Measurements from ENCODE around the gene JAZF1.

Gene JAZF1

DNA sequence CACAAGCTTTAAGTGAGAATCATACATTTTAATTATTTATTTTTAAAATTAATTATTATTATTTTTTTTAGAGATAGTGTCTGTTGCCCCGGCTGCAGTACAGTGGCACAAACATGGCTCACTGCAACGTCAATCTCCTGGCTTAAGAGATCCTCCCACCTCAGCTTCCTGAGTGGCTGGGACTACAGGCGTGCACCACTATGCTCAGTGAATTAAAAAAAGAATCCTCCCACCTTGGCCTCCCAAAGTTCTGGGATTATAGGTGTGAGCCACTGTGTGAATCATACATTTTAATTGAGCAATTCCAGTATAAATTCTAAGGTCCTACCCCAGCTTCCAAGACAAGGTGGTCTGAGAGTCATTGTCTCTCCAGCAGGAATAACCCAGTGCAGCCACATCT is 172.4 kb downstream of the JAZF1 start:
- Histone ChIP-seq H3K4me1 (no peaks in the 10 kb centered on the region), H3K36me3 (ENCODE audit: control insufficient read depth, insufficient read depth, low read length) (no peaks in the 10 kb centered on the region), H3K4me3 (ENCODE audit: low read depth, low read length) (no peak overlapping the region), H3K79me2 (no peaks in the 10 kb centered on the region), H3K27me3 (ENCODE audit: control insufficient read depth, insufficient read depth, low read length) (no peaks in the 10 kb centered on the region), H3K4me2 (ENCODE audit: low read length) (no peak overlapping the region), H2AFZ (no peak overlapping the region), H3K9me3 (ENCODE audit: control insufficient read depth, low read length) (no peaks in the 10 kb centered on the region), H3K9ac (no peak overlapping the region), H3K27ac (no peak overlapping the region)
- TF ChIP-seq CTCF (IDR thresholded peaks at IDR 0.05), result no peak

DNA sequence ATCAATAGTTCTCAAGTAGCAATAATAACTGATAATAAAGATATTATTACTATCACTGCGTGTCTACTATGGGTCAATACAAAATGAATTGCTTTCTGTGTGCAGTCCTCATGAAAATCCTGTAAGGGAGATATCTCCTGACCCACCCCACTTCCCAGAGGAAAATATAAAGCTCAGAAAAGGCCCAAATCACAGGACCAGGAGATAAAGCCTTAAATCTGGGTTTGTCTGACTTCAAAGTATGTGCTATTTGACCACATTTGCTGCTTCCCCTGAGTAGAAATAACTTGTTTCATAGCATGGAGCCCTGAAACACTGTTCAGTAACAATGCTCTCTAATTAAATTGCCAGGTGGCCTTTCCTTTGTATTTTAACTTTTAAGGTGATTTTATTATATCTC is 174.1 kb downstream of the JAZF1 start:
- Histone ChIP-seq H3K4me1 (peaks cover 4% of the 10 kb centered on the region), H3K4me3 (ENCODE audit: low read depth, low read length) (no peak overlapping the region), H3K9me3 (ENCODE audit: control insufficient read depth, low read length) (no peaks in the 10 kb centered on the region), H3K4me2 (ENCODE audit: low read length) (no peak overlapping the region), H3K27ac (no peak overlapping the region), H3K36me3 (ENCODE audit: control insufficient read depth, insufficient read depth, low read length) (no peaks in the 10 kb centered on the region), H3K27me3 (ENCODE audit: control insufficient read depth, insufficient read depth, low read length) (no peaks in the 10 kb centered on the region), H2AFZ (no peak overlapping the region), H3K79me2 (peaks cover 2% of the 10 kb centered on the region), H3K9ac (no peak overlapping the region)
- no peak for TF ChIP-seq CTCF (IDR thresholded peaks at IDR 0.05)

- H2AFZ ChIP-seq, result no peak overlapping the region
- no peaks in the 10 kb centered on the region for H3K27me3 ChIP-seq (ENCODE audit: control insufficient read depth, insufficient read depth, low read length)
- H3K79me2 ChIP-seq, result peaks cover 2% of the 10 kb centered on the region
- TF ChIP-seq CTCF (IDR thresholded peaks at IDR 0.05), result no peak
- H3K4me3 ChIP-seq (ENCODE audit: low read depth, low read length), result no peak overlapping the region
- no peaks in the 10 kb centered on the region for H3K36me3 ChIP-seq (ENCODE audit: control insufficient read depth, insufficient read depth, low read length)
- no peaks in the 10 kb centered on the region for H3K9me3 ChIP-seq (ENCODE audit: control insufficient read depth, low read length)
- no peak overlapping the region for H3K4me2 ChIP-seq (ENCODE audit: low read length)
- H3K9ac ChIP-seq, result no peak overlapping the region
- no peak overlapping the region for H3K27ac ChIP-seq
- peaks cover 4% of the 10 kb centered on the region for H3K4me1 ChIP-seq
Observed at GRCh38 chr7:28005847-28006231, 174.8 kb downstream of the JAZF1 start.

DNA sequence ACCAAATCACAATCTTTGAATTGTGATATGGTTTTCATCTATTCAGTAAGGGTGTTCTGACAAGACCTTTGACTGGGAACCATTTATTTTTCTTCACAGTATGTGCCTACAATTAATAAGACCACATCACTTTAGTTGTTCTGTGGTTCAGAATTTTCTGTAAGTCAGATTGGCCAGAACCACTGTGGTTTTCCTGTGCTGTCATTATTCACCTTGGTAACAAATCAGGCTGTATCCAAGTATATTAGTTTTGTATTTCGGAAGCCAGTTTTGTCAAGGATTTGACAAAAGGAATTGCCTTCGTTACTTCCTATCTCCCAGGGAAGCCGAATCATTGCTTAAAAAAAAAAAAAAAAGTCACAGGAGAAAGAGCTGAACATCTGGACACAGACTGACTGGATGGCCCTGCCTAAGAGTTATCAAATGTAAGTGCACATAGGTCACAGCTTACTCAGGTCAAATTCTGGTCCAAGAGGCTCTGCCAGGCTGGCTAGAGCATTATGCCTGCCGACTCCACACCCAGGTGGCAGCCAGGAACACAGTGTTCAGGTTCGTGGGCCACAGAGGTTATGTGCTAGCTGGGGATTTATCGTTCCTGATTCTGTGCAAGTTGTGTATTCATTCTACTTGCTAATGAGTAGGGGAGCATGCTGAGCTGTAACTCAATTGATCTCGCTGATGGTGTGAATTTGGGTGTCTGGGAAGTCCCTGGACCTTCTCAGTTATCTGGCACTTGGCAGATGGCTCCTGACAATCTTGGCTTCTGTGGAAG is 175.3 kb downstream of the JAZF1 start:
- Histone ChIP-seq H3K36me3 (ENCODE audit: control insufficient read depth, insufficient read depth, low read length) (no peaks in the 10 kb centered on the region), H3K79me2 (peaks cover 2% of the 10 kb centered on the region), H3K4me1 (peaks cover 4% of the 10 kb centered on the region), H3K9me3 (ENCODE audit: control insufficient read depth, low read length) (no peaks in the 10 kb centered on the region), H2AFZ (no peak overlapping the region), H3K4me3 (ENCODE audit: low read depth, low read length) (no peak overlapping the region), H3K9ac (no peak overlapping the region), H3K27me3 (ENCODE audit: control insufficient read depth, insufficient read depth, low read length) (no peaks in the 10 kb centered on the region), H3K27ac (no peak overlapping the region), H3K4me2 (ENCODE audit: low read length) (no peak overlapping the region)
- TF ChIP-seq CTCF (IDR thresholded peaks at IDR 0.05), result no peak

DNA sequence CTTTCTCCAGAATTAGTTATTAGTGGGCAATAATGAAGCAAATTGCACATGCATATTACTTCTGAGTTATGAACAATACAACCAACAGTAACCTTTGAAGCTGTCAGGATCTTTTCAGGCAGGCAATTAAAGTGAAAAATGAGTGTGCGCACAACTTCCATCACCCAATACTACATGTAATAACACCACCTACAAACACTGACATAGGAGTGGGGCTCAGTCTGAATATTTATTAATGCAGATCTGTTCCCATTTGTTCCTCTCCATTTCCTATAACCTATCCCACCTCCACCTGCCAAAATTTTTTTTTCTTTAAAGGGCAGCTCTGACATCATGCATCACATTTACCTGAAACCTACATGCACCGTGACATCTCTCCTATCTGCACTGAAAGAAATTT is 177.2 kb downstream of the JAZF1 start:
- H3K9ac ChIP-seq, result no peak overlapping the region
- H3K4me3 ChIP-seq (ENCODE audit: low read depth, low read length), result no peak overlapping the region
- H3K79me2 ChIP-seq, result peaks cover 2% of the 10 kb centered on the region
- H3K27ac ChIP-seq, result no peak overlapping the region
- no peaks in the 10 kb centered on the region for H3K9me3 ChIP-seq (ENCODE audit: control insufficient read depth, low read length)
- H3K36me3 ChIP-seq (ENCODE audit: control insufficient read depth, insufficient read depth, low read length), result no peaks in the 10 kb centered on the region
- H3K27me3 ChIP-seq (ENCODE audit: control insufficient read depth, insufficient read depth, low read length), result no peaks in the 10 kb centered on the region
- H3K4me1 ChIP-seq, result peaks cover 4% of the 10 kb centered on the region
- TF ChIP-seq CTCF (IDR thresholded peaks at IDR 0.05), result no peak
- no peak overlapping the region for H2AFZ ChIP-seq
- no peak overlapping the region for H3K4me2 ChIP-seq (ENCODE audit: low read length)

All from parathyroid adenoma (tissue), 2 donors.